ENCODE measurements around the gene YTHDF2.

The YTHDF2 gene

GRCh38 chr1:28778021-28778420 lies 41.3 kb downstream of the YTHDF2 start:
- no peak overlapping the region for H3K4me3 ChIP-seq (replicated peaks; ENCODE audit: low read depth, low read length)
- no peak for DNase-seq (ENCODE audit: low read depth)
- TF ChIP-seq, protein P1, sequence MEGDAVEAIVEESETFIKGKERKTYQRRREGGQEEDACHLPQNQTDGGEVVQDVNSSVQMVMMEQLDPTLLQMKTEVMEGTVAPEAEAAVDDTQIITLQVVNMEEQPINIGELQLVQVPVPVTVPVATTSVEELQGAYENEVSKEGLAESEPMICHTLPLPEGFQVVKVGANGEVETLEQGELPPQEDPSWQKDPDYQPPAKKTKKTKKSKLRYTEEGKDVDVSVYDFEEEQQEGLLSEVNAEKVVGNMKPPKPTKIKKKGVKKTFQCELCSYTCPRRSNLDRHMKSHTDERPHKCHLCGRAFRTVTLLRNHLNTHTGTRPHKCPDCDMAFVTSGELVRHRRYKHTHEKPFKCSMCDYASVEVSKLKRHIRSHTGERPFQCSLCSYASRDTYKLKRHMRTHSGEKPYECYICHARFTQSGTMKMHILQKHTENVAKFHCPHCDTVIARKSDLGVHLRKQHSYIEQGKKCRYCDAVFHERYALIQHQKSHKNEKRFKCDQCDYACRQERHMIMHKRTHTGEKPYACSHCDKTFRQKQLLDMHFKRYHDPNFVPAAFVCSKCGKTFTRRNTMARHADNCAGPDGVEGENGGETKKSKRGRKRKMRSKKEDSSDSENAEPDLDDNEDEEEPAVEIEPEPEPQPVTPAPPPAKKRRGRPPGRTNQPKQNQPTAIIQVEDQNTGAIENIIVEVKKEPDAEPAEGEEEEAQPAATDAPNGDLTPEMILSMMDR (IDR thresholded peaks at IDR 0.05; ENCODE audit: low read length, missing control alignments) = no peak

GRCh38 chr1:28779751-28780408 lies 43.1 kb downstream of the YTHDF2 start:
- no peak overlapping the region for H3K4me3 ChIP-seq (replicated peaks; ENCODE audit: low read depth, low read length)
- DNase-seq (ENCODE audit: low read depth) = no peak
- TF ChIP-seq, protein P1 (IDR thresholded peaks at IDR 0.05; ENCODE audit: low read length, missing control alignments) = no peak

GRCh38 chr1:28781305-28781704 lies 44.6 kb downstream of the YTHDF2 start:
- no peak for DNase-seq (ENCODE audit: low read depth)
- TF ChIP-seq, protein P1 (IDR thresholded peaks at IDR 0.05; ENCODE audit: low read length, missing control alignments) = no peak
- no peak overlapping the region for H3K4me3 ChIP-seq (replicated peaks; ENCODE audit: low read depth, low read length)

DNA sequence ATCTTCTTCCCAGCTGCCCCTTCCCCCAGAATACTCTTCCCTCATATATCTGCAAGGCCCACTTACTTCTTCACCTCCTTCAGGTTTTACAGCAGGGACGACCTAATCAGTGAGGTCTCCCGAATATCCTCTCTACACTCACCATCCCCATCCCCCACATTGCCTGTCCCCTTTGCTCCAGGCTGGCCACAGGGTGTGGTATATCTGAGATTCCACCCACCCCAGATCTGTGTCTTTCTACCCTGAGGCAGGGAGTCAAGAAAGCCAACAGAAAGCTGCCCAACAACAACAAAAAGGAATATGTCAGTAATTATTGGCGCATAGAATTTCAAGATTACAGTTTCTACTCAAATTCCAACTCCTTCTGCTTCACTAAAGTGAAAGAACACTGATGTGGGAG lies 45.3 kb downstream of the YTHDF2 start:
- H3K4me3 ChIP-seq (replicated peaks; ENCODE audit: low read depth, low read length) = no peak overlapping the region
- DNase-seq (ENCODE audit: low read depth) = no peak
- TF ChIP-seq, protein P1 (IDR thresholded peaks at IDR 0.05; ENCODE audit: low read length, missing control alignments) = no peak

- TF ChIP-seq, protein P1 (IDR thresholded peaks at IDR 0.05; ENCODE audit: low read length, missing control alignments) = no peak
These were observed 46.6 kb downstream of the YTHDF2 start for GRCh38 chr1:28783363-28783762.

GRCh38 chr1:28789412-28789811 lies 52.7 kb downstream of the YTHDF2 start:
- TF ChIP-seq, protein P1 (IDR thresholded peaks at IDR 0.05; ENCODE audit: low read length, missing control alignments) = no peak
- no peak for DNase-seq (ENCODE audit: low read depth)
- H3K4me3 ChIP-seq (replicated peaks; ENCODE audit: low read depth, low read length) = no peak overlapping the region

More at GRCh38 chr1:28783363-28783762, 46.6 kb downstream of the YTHDF2 start:
- no peak overlapping the region for H3K4me3 ChIP-seq (replicated peaks; ENCODE audit: low read depth, low read length)
- DNase-seq (ENCODE audit: low read depth) = no peak

DNA sequence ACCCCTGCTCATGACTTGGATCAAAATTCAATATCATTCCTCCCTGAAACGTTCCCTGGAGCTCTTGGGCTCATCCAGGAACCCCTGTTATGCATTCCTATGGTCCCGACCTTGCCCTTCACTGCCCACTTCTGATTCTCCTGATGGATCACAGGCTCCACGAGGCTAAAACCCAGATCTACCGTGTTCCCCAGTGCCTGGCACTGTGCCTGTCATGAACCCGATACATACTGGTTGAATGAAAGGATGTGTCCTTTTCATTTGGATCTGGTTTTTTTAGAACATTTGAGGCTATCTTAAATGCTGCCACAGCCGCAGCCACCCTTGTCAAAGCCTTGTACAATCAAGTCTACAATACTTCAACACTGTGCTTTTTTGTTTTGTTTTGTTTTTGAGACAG lies 53.1 kb downstream of the YTHDF2 start:
- TF ChIP-seq, protein P1 (IDR thresholded peaks at IDR 0.05; ENCODE audit: low read length, missing control alignments) = no peak
- H3K4me3 ChIP-seq (replicated peaks; ENCODE audit: low read depth, low read length) = no peak overlapping the region
- no peak for DNase-seq (ENCODE audit: low read depth)
